Lung (tissue), 12 donors: ENCODE data around the gene MCM9. TPM values are rescaled to one million over a fixed set of nuclear protein-coding genes. Genes with fewer than 3 reads are reported as not detected.

Experiments used
- ATAC-seq: fragments of 200-7000 bp; cut with Tn5 transposase; one replicate; pipeline ENCODE4 v1.9.1; 2020; ENCODE audit warnings: moderate number of reproducible peaks; ENCODE audit not compliant: insufficient read depth, low FRiP score
- DNase-seq, 3 donors: peaks; one replicate each; pipeline ENCODE4 v3.0.0-alpha.2; 2013 to 2017
- H3K27ac ChIP-seq, 2 donors: one replicate each; pipeline ENCODE4 v1.5.1; 2013; ENCODE audit warnings: mild to moderate bottlenecking in 2 of 2, moderate library complexity in 2 of 2, control low read depth in 1 of 2, inconsistent platforms in 1 of 2, low read depth in 1 of 2, low read length in 1 of 2
- H3K27me3 ChIP-seq, 3 donors: one replicate each; pipeline ENCODE4 v1.5.1; 2013; ENCODE audit warnings: low read length in 2 of 3; ENCODE audit not compliant: control insufficient read depth in 3 of 3, insufficient read depth in 3 of 3
- H3K36me3 ChIP-seq, 4 donors: one replicate each; pipeline ENCODE4 v1.5.1; 2013; ENCODE audit warnings: low read length in 4 of 4, mild to moderate bottlenecking in 1 of 4, moderate library complexity in 1 of 4; ENCODE audit not compliant: control insufficient read depth in 4 of 4, insufficient read depth in 4 of 4
- H3K4me1 ChIP-seq, 5 donors: one replicate each; pipeline ENCODE4 v1.5.1; 2013; ENCODE audit warnings: low read length in 5 of 5, mild to moderate bottlenecking in 2 of 5, moderate library complexity in 1 of 5; ENCODE audit not compliant: control insufficient read depth in 5 of 5, insufficient read depth in 5 of 5
- H3K4me3 ChIP-seq: one replicate; pipeline ENCODE4 v1.5.1; 2013; ENCODE audit warnings: mild to moderate bottlenecking, control low read depth, moderate library complexity
- H3K9ac ChIP-seq, 2 donors: one replicate each; pipeline ENCODE4 v1.5.1; 2013; ENCODE audit warnings: low read length in 2 of 2, control low read depth in 1 of 2; ENCODE audit not compliant: insufficient read depth in 1 of 2
- H3K9me3 ChIP-seq, 4 donors: one replicate each; pipeline ENCODE4 v1.5.1; 2013; ENCODE audit warnings: low read length in 3 of 4, mild to moderate bottlenecking in 1 of 4, moderate library complexity in 1 of 4; ENCODE audit not compliant: control insufficient read depth in 4 of 4, insufficient read depth in 3 of 4
- CTCF ChIP-seq: IDR thresholded peaks from 2 replicates; pipeline ENCODE4 v1.5.1; 2012; ENCODE audit warnings: mild to moderate bottlenecking; ENCODE audit errors: control extremely low read depth, extremely low read depth
- WGBS, 2 donors: extraction: QIAGEN DNeasy Blood & Tissue Kit; methylation state at CpG; one replicate each; pipeline ENCODE4 v1.1.7; 2013; 5-methylcytosine and 5-hydroxymethylcytosine counted together
- polyA plus RNA-seq, 2 donors: library from polyadenylated mRNA; stranded (reverse); fragments of 200-250 nt; gene quantifications; one replicate each; pipeline ENCODE4 v1.2.1, GENCODE V29; 2013
- total RNA-seq, 2 donors: library from RNA; depleted of rRNA in 1 of 2; stranded (reverse); fragments of >200 nt in 1 of 2; gene quantifications; one replicate each; pipeline ENCODE4 v1.2.1, GENCODE V29; 2014 to 2021
- donor health status: control.
- donor health status: control.
- donor health status: Bipolar disorder and iron deficiency.
- donor health status: healthy.
- donor health status: DM: yes; HTN: yes; CAD: no.

MCM9 gene
- total and polyA plus RNA-seq, 4 donors, result 4.8 to 28.6 (median 12.0) TPM

- DNase-seq, result no peak
- Histone ChIP-seq H3K4me3 (no peak overlapping the region), H3K27ac (no peak overlapping the region), H3K9ac (no peak overlapping the region), H3K27me3 (no peaks in the 10 kb centered on the region), H3K4me1 (no peaks in the 10 kb centered on the region), H3K9me3 (no peaks in the 10 kb centered on the region), H3K36me3 (peaks cover 0 to 25% (median 9%) of the 10 kb centered on the region in 4 donors)
- ATAC-seq, result no peak
- 86 to 91% methylated on average over 2 of the region's 2 CpGs for WGBS, 2 donors
- no peak for TF ChIP-seq CTCF
Measured at GRCh38 chr6:118829817-118830478, 105.0 kb downstream of the MCM9 start.

GRCh38 chr6:118826096-118826495 lies 108.9 kb downstream of the MCM9 start:
- Histone ChIP-seq H3K36me3 (peaks cover 5 to 36% (median 12%) of the 10 kb centered on the region in 4 donors), H3K27me3 (no peaks in the 10 kb centered on the region), H3K4me3 (no peak overlapping the region), H3K27ac (no peak overlapping the region), H3K9ac (no peak overlapping the region), H3K9me3 (peaks cover 0 to 2% (median 0%) of the 10 kb centered on the region in 4 donors), H3K4me1 (no peaks in the 10 kb centered on the region)
- ATAC-seq (no peak), DNase-seq (no peak)
- TF ChIP-seq CTCF, result no peak
- WGBS, 2 donors, result 93 to 98% methylated on average over 4 of the region's 4 CpGs

- WGBS, 2 donors, result 96 to 99% methylated on average over 4 of the region's 4 CpGs
- H3K36me3 ChIP-seq, result peaks cover 5 to 36% (median 12%) of the 10 kb centered on the region in 4 donors
Measured at GRCh38 chr6:118825661-118826060, 109.3 kb downstream of the MCM9 start.

More at GRCh38 chr6:118825661-118826060, 109.3 kb downstream of the MCM9 start:
- Histone ChIP-seq H3K4me3 (no peak overlapping the region), H3K9ac (no peak overlapping the region), H3K9me3 (peaks cover 0 to 2% (median 0%) of the 10 kb centered on the region in 4 donors), H3K27ac (no peak overlapping the region), H3K4me1 (no peaks in the 10 kb centered on the region), H3K27me3 (no peaks in the 10 kb centered on the region)
- DNase-seq (no peak), ATAC-seq (no peak)
- TF ChIP-seq CTCF, result no peak
